ENCODE data around the gene MYMK. TPM values are rescaled to one million over a fixed set of nuclear protein-coding genes. Genes with fewer than 3 reads are reported as not detected.

Gene MYMK
- total RNA-seq, 1 experiment from 2014 or later = not detected

GRCh38 chr9:133477461-133477860 lies 47.3 kb downstream of the MYMK start:
- no peak for TF ChIP-seq CTCF (IDR thresholded peaks at IDR 0.05; ENCODE audit: insufficient read depth in 1 of 2, low read depth in 1 of 2, low read length in 1 of 2, severe bottlenecking in 1 of 2, unreplicated experiment in 1 of 2)
- Histone ChIP-seq H3K9me3 (no peaks in the 10 kb centered on the region), H3K36me3 (ENCODE audit: control insufficient read depth, insufficient read depth, low read length) (no peaks in the 10 kb centered on the region), H3K4me1 (0 out of 2 replicates have a peak, but pooled peaks cover 7% of the 10 kb centered on the region), H3K4me3 (ENCODE audit: low read depth, low read length) (no peak overlapping the region), H3K27me3 (replicated peaks; ENCODE audit: control insufficient read depth, insufficient read depth, low read length) (no peaks in the 10 kb centered on the region)
- BruUV-seq (replicated peaks) = TSS peak; percentile 50
- DNase-seq = no peak
- Mint-ChIP-seq H3K27me3 (ENCODE audit: insufficient read depth, unreplicated experiment) (no peaks in the 10 kb centered on the region), H3K4me3 (ENCODE audit: unreplicated experiment) (peak overlapping the region; percentile 22), H3K36me3 (ENCODE audit: insufficient read depth, unreplicated experiment) (no peaks in the 10 kb centered on the region), H3K4me1 (ENCODE audit: low read depth, unreplicated experiment) (peaks cover 6% of the 10 kb centered on the region), H3K27ac (ENCODE audit: unreplicated experiment) (no peak overlapping the region), H3K9me3 (ENCODE audit: unreplicated experiment) (no peaks in the 10 kb centered on the region)
- intact Hi-C loops (cut with micrococcal nuclease; ENCODE audit: unreplicated experiment) = no loop called here
- ChIA-PET POLR2A (no interaction called here), CTCF (interaction anchor here (2.6 kb wide), 1 partner anchor 17 kb away, joined by 12 read pairs; the partner anchor contains the start of gene CACFD1)

GRCh38 chr9:133476941-133477340 lies 47.8 kb downstream of the MYMK start:
- BruUV-seq (replicated peaks) = no TSS peak
- TF ChIP-seq CTCF (IDR thresholded peaks at IDR 0.05; ENCODE audit: insufficient read depth in 1 of 2, low read depth in 1 of 2, low read length in 1 of 2, severe bottlenecking in 1 of 2, unreplicated experiment in 1 of 2) = no peak
- Histone ChIP-seq H3K4me1 (0 out of 2 replicates have a peak, but pooled peaks cover 7% of the 10 kb centered on the region), H3K36me3 (ENCODE audit: control insufficient read depth, insufficient read depth, low read length) (no peaks in the 10 kb centered on the region), H3K27me3 (replicated peaks; ENCODE audit: control insufficient read depth, insufficient read depth, low read length) (no peaks in the 10 kb centered on the region), H3K4me3 (ENCODE audit: low read depth, low read length) (no peak overlapping the region), H3K9me3 (no peaks in the 10 kb centered on the region)
- no peak overlapping the region for H3K4me3 Mint-ChIP-seq (ENCODE audit: unreplicated experiment)
- peaks cover 6% of the 10 kb centered on the region for H3K4me1 Mint-ChIP-seq (ENCODE audit: low read depth, unreplicated experiment)
- CTCF ChIA-PET = no interaction called here
- no peaks in the 10 kb centered on the region for H3K9me3 Mint-ChIP-seq (ENCODE audit: unreplicated experiment)
- no peak overlapping the region for H3K27ac Mint-ChIP-seq (ENCODE audit: unreplicated experiment)
- no peak for DNase-seq
- no peaks in the 10 kb centered on the region for H3K27me3 Mint-ChIP-seq (ENCODE audit: insufficient read depth, unreplicated experiment)
- POLR2A ChIA-PET = no interaction called here
- intact Hi-C loops (cut with micrococcal nuclease; ENCODE audit: unreplicated experiment) = no loop called here
- H3K36me3 Mint-ChIP-seq (ENCODE audit: insufficient read depth, unreplicated experiment) = no peaks in the 10 kb centered on the region

DNA sequence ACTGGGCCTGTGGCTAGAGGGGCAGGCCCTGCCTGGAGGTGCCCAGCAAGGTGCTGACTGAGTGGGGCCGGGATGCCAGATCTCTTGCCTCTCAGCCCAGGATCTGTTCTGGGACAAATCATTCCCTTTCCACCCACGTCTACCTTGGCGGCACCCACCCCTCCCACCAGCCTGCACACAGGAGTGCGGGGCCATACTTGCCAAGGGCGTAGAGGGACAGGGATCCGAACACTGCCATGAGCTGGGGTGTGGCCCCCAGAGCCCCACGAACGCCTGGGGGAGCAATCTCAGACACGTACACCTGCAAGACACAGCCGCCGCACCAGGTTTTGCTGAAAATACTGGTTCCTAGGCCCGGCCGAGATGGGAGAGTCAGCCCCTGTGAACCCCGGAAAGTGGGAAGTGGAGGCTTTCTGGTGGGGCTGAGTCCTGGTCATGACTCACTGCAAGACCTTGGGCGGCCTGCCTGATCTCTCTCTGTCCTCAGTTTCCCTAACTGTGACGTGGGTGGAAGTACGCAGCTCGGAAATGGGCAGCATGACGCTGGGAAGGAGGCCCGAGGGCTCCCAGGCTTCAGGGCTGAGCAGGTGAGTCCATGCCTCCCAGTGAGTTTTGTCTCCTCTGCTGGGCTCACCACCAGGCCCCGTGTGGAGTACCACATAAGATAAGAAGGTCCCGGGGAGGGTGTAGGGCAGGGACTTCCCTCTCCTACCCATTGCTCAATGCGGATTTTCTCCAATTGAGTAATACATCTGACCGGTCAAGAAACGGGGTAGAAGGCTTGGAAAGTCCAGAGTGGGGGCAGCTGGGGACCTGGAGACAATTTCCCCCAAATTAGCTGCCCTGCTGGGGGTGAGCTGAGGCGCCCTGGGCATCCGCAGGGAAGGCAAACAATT lies 48.5 kb downstream of the MYMK start:
- no peaks in the 10 kb centered on the region for H3K27me3 Mint-ChIP-seq (ENCODE audit: insufficient read depth, unreplicated experiment)
- no TSS peak for BruUV-seq (replicated peaks)
- intact Hi-C loops (cut with micrococcal nuclease; ENCODE audit: unreplicated experiment) = no loop called here
- H3K36me3 Mint-ChIP-seq (ENCODE audit: insufficient read depth, unreplicated experiment) = no peaks in the 10 kb centered on the region
- H3K27ac Mint-ChIP-seq (ENCODE audit: unreplicated experiment) = no peak overlapping the region
- Histone ChIP-seq H3K27me3 (replicated peaks; ENCODE audit: control insufficient read depth, insufficient read depth, low read length) (no peaks in the 10 kb centered on the region), H3K4me3 (ENCODE audit: low read depth, low read length) (no peak overlapping the region), H3K9me3 (no peaks in the 10 kb centered on the region), H3K4me1 (0 out of 2 replicates have a peak, but pooled peaks cover 7% of the 10 kb centered on the region), H3K36me3 (ENCODE audit: control insufficient read depth, insufficient read depth, low read length) (no peaks in the 10 kb centered on the region)
- TF ChIP-seq CTCF (IDR thresholded peaks at IDR 0.05; ENCODE audit: insufficient read depth in 1 of 2, low read depth in 1 of 2, low read length in 1 of 2, severe bottlenecking in 1 of 2, unreplicated experiment in 1 of 2) = no peak
- ChIA-PET POLR2A (no interaction called here), CTCF (no interaction called here)
- H3K4me1 Mint-ChIP-seq (ENCODE audit: low read depth, unreplicated experiment) = peaks cover 6% of the 10 kb centered on the region
- no peaks in the 10 kb centered on the region for H3K9me3 Mint-ChIP-seq (ENCODE audit: unreplicated experiment)
- H3K4me3 Mint-ChIP-seq (ENCODE audit: unreplicated experiment) = no peak overlapping the region
- DNase-seq = no peak
